T-cell (primary cell): ENCODE data around the gene DIS3L2. TPM values are rescaled to one million over a fixed set of nuclear protein-coding genes. Genes with fewer than 3 reads are reported as not detected.
A peak's percentile ranks its signal among the peaks of the same experiment; 100 is the strongest.

ENCODE experiments used
- ATAC-seq, 4 experiments: fragments of 200-7000 bp in 3 of 4; fragments of 150-1000 bp in 1 of 4; cut with Tn5 transposase; replicated peaks in 1 of 4; 1 replicate in 3 of 4; 2 replicates in 1 of 4; pipeline ENCODE4 v1.10.0; 2021; ENCODE audit warnings: moderate library complexity in 3 of 4, mild to moderate bottlenecking in 2 of 4, moderate number of reproducible peaks in 1 of 4
- CTCF ChIA-PET, 2 donors: fragments of 300-600 bp; sonication (Branson Sonifier 250); formaldehyde crosslinking; loops; one replicate each; lab custom pipeline; 2022; ENCODE audit warnings: antibody characterized with exemption in 2 of 2; lab: Charles Lee
- POLR2A ChIA-PET, 2 donors: fragments of 300-600 bp; sonication (Branson Sonifier 250); formaldehyde crosslinking; loops; one replicate each; lab custom pipeline; 2022; ENCODE audit warnings: antibody characterized with exemption in 2 of 2; lab: Charles Lee
- DNase-seq, 35 experiments: peaks; one replicate each; pipeline versions ENCODE4 v3.0.0 to v3.0.0-alpha.2; 2013 to 2023
- H3K27ac ChIP-seq: one replicate; pipeline ENCODE4 v1.5.1; 2013; ENCODE audit warnings: low read length
- H3K27me3 ChIP-seq, 2 experiments: replicated peaks in 1 of 2; 1 replicate in 1 of 2; 2 replicates in 1 of 2; pipeline versions ENCODE4 v1.6.1 to v1.7.0; 2013; ENCODE audit warnings: low read length in 1 of 2, mixed read lengths in 1 of 2; ENCODE audit not compliant: control insufficient read depth in 2 of 2, insufficient read depth in 2 of 2; ENCODE audit errors: extremely low read depth in 1 of 2
- H3K36me3 ChIP-seq, 2 donors: 1 replicate in 1 of 2; 2 replicates in 1 of 2; pipeline versions ENCODE4 v1.6.1 to v1.7.0; 2013; ENCODE audit warnings: low read length in 1 of 2; ENCODE audit not compliant: control insufficient read depth in 2 of 2, insufficient read depth in 1 of 2; ENCODE audit errors: extremely low read depth in 1 of 2
- H3K4me1 ChIP-seq, 2 experiments: 1 replicate in 1 of 2; 2 replicates in 1 of 2; pipeline versions ENCODE4 v1.6.1 to v1.7.0; 2013; ENCODE audit warnings: low read length in 2 of 2, mixed read lengths in 1 of 2; ENCODE audit not compliant: insufficient read depth in 2 of 2, control insufficient read depth in 1 of 2; ENCODE audit errors: extremely low read depth in 1 of 2
- H3K4me3 ChIP-seq, 2 donors: 1 replicate in 1 of 2; 2 replicates in 1 of 2; pipeline versions ENCODE4 v1.5.1 to v1.7.0; 2013; ENCODE audit warnings: mild to moderate bottlenecking in 2 of 2, low read length in 1 of 2, moderate library complexity in 1 of 2; ENCODE audit not compliant: control insufficient read depth in 1 of 2; ENCODE audit errors: extremely low read depth in 1 of 2
- H3K9me3 ChIP-seq: 2 replicates; pipeline ENCODE4 v1.7.0; 2013
- H3K27ac Mint-ChIP-seq, 2 donors: one replicate each; pipeline ENCODE4 v1.8.0; 2020 to 2021; ENCODE audit warnings: mild to moderate bottlenecking in 2 of 2, mixed read lengths in 2 of 2
- H3K27me3 Mint-ChIP-seq, 2 donors: one replicate each; pipeline ENCODE4 v1.8.0; 2021 to 2022; ENCODE audit warnings: mixed read lengths in 2 of 2
- H3K36me3 Mint-ChIP-seq: one replicate; pipeline ENCODE4 v1.8.0; 2021; ENCODE audit warnings: mixed read lengths
- H3K4me1 Mint-ChIP-seq, 3 donors: one replicate each; pipeline ENCODE4 v1.8.0; 2020 to 2022; ENCODE audit warnings: mixed read lengths in 3 of 3, mild to moderate bottlenecking in 1 of 3
- H3K4me3 Mint-ChIP-seq, 3 donors: one replicate each; pipeline ENCODE4 v1.8.0; 2020 to 2022; ENCODE audit warnings: mild to moderate bottlenecking in 3 of 3, mixed read lengths in 3 of 3, moderate library complexity in 3 of 3
- H3K9me3 Mint-ChIP-seq, 3 donors: one replicate each; pipeline ENCODE4 v1.8.0; 2020 to 2022; ENCODE audit warnings: mixed read lengths in 3 of 3
- WGBS: methylation state at CpG from one replicate; pipeline ENCODE4 v1.1.5; 2013; ENCODE audit warnings: missing lambda C conversion rate; ENCODE audit not compliant: insufficient coverage; 5-methylcytosine and 5-hydroxymethylcytosine counted together
- total RNA-seq, 35 experiments: library from RNA in 6 of 35; stranded (reverse) in 6 of 35; fragments of 120-200 nt in 1 of 35; gene quantifications; one replicate each; pipeline versions ENCODE4 v1.2.1 to v1.2.4 and lab custom pipeline; 2013 to 2026

The DIS3L2 gene
- total RNA-seq, 5 donors from 2014 or later (not counting 1 experiment from before 2014, with no cell fraction given), result 55.0 to 70.9 (median 61.4) TPM

DNA sequence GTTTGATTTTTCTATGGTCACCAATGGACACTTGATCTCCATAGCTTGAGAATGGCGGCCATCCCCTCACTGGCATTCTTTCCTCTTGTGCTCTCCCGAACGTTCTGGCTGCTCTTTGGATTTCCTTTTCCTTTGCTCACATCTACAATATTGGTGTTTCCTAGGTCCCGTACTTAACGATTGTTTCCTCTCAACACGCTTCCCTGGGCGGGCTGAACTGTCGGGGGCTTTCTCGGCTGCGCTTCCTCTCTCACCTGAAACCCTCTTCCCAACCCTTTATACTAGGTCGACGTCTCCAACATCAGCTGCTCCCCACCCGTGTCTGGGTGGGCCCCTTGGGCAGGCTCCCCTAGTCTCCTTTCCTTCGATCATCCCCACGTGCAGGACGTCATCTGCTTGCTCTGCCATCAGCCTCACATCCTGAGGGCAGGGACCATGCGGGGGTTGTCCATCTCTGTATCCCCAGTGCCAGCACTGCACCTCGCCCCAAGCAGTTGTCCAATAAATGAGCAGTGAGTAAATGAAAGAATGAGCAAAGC, 634 bp upstream of the DIS3L2 start:
- Histone ChIP-seq H3K9me3 (no peaks in the 10 kb centered on the region), H3K4me1 (peaks cover 14% of the 10 kb centered on the region in 2 experiments), H3K27ac (peak overlapping the region; percentile 49), H3K27me3 (peaks cover 0 to under 1% of the 10 kb centered on the region in 2 experiments), H3K36me3 (no peaks in the 10 kb centered on the region), H3K4me3 (peak overlapping the region; percentile 95 to 96)
- ChIA-PET CTCF (no interaction called here), POLR2A (no interaction called here)
- no peaks in the 10 kb centered on the region for H3K36me3 Mint-ChIP-seq
- H3K27me3 Mint-ChIP-seq, result peaks cover 6 to 7% of the 10 kb centered on the region in 2 donors
- no peaks in the 10 kb centered on the region for H3K9me3 Mint-ChIP-seq
- peak overlapping the region; percentile 89 to 93 for H3K27ac Mint-ChIP-seq
- H3K4me1 Mint-ChIP-seq, result peaks cover 41 to 47% (median 42%) of the 10 kb centered on the region in 3 donors
- DNase-seq (no peak), ATAC-seq (no peak)
- H3K4me3 Mint-ChIP-seq, result peak overlapping the region; percentile 76 to 95 (median 94)
- 76% methylated on average over 12 of the region's 18 CpGs for WGBS

DNA sequence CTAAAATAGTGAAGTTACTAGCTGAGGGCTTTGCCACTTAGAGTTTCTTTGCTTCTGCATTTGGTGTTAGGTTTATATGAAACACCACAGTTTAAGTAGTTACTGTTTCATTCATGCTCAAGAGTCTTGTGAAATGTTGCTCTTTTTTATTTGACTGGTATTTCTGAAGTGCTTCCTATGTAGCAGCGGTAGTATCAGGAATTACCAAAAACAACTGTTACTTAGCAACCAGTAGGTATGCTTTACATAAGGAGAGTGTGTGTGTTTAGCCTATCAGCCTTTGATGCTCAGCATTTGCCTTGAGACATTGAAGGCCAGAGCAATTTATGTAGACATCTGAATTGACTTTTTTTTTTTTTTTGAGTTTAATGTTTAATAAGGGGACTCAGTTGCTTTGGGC, 3.6 kb downstream of the DIS3L2 start:
- no peak for ATAC-seq
- CTCF ChIA-PET, result no interaction called here
- Histone ChIP-seq H3K36me3 (no peaks in the 10 kb centered on the region), H3K27ac (no peak overlapping the region), H3K27me3 (no peaks in the 10 kb centered on the region), H3K4me3 (no peak overlapping the region), H3K4me1 (peaks cover 14 to 21% of the 10 kb centered on the region in 2 experiments), H3K9me3 (no peaks in the 10 kb centered on the region)
- POLR2A ChIA-PET, result no interaction called here
- H3K27ac Mint-ChIP-seq, result peak overlapping the region in 1 of 2 donors; percentile 12
- no peaks in the 10 kb centered on the region for H3K27me3 Mint-ChIP-seq
- peaks cover 8% of the 10 kb centered on the region for H3K36me3 Mint-ChIP-seq
- WGBS, result no CpG with 5 or more reads among the region's 1 CpG
- peak in 1 of 35 experiments; percentile 22 for DNase-seq
- peaks cover 0 to 6% (median 3%) of the 10 kb centered on the region in 3 donors for H3K9me3 Mint-ChIP-seq
- peaks cover 56 to 66% (median 64%) of the 10 kb centered on the region in 3 donors for H3K4me1 Mint-ChIP-seq
- no peak overlapping the region for H3K4me3 Mint-ChIP-seq

DNA sequence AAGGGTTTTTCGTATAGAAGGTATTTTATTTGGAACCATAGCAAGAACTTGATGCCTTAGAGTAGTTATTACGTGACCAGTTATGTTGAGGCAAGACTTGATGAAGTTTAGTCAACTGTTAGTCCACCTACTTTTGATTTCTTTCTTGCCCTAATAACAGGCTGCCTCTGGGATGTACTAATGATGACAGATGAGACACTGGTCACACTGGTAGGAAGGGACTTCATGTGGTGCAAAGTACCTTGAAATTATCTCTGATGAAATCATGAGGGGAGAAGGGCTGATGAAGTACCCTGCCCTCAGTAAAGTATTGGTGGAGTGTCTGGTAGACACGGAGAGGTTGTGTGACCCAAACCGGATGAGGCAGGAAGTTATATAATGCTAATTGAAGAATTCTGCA, 5.4 kb downstream of the DIS3L2 start:
- Mint-ChIP-seq H3K9me3 (peaks cover 0 to 6% (median 3%) of the 10 kb centered on the region in 3 donors), H3K4me3 (peak overlapping the region in 1 of 3 donors; percentile 35), H3K27me3 (no peaks in the 10 kb centered on the region), H3K27ac (no peak overlapping the region), H3K4me1 (peaks cover 52 to 57% (median 57%) of the 10 kb centered on the region in 3 donors), H3K36me3 (peaks cover 8% of the 10 kb centered on the region)
- Histone ChIP-seq H3K27ac (no peak overlapping the region), H3K9me3 (no peaks in the 10 kb centered on the region), H3K36me3 (no peaks in the 10 kb centered on the region), H3K27me3 (no peaks in the 10 kb centered on the region), H3K4me1 (peaks cover 12 to 14% of the 10 kb centered on the region in 2 experiments), H3K4me3 (no peak overlapping the region)
- ATAC-seq, result no peak
- WGBS, result 67% methylated on average over 3 of the region's 4 CpGs
- no peak for DNase-seq
- ChIA-PET CTCF (no interaction called here), POLR2A (no interaction called here)

DNA sequence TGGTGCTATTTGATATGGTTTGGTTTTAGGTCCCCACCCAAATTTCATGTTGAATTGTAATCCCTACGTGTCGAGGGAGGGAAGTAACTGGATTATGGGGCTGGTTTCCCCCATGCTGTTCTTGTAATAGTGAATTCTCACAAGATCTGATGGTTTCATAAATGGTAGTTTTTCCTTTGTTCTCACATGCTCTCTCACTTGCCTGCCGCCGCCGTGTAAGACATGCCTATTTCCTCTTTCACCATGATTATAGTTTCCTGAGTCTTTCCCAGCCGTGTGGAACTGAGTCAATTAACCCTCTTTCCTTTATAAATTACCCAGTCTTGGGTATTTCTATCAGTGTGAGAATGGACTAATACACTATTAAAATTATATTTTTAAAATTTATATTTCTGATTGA, 7.3 kb downstream of the DIS3L2 start:
- peaks cover 0 to 6% (median 3%) of the 10 kb centered on the region in 3 donors for H3K9me3 Mint-ChIP-seq
- no CpG with 5 or more reads among the region's 6 CpGs for WGBS
- ATAC-seq, result no peak
- no peak overlapping the region for H3K27ac Mint-ChIP-seq
- Histone ChIP-seq H3K9me3 (no peaks in the 10 kb centered on the region), H3K4me1 (peaks cover 7 to 8% of the 10 kb centered on the region in 2 experiments), H3K27me3 (no peaks in the 10 kb centered on the region), H3K36me3 (no peaks in the 10 kb centered on the region), H3K4me3 (no peak overlapping the region), H3K27ac (no peak overlapping the region)
- no peak overlapping the region for H3K4me3 Mint-ChIP-seq
- no peaks in the 10 kb centered on the region for H3K27me3 Mint-ChIP-seq
- H3K4me1 Mint-ChIP-seq, result peaks cover 36 to 41% (median 38%) of the 10 kb centered on the region in 3 donors
- CTCF ChIA-PET, result interaction anchor here in 1 of 2 donors (0.6 kb wide), 1 partner anchor 505 kb away, joined by 3 read pairs; no protein-coding TSS in a partner anchor
- peaks cover 15% of the 10 kb centered on the region for H3K36me3 Mint-ChIP-seq
- DNase-seq, result no peak
- POLR2A ChIA-PET, result interaction anchor here (0.6 to 0.9 kb wide), 3 partner anchors 10 to 39 kb away, joined by 3 to 4 read pairs (median 3); no protein-coding TSS in a partner anchor

DNA sequence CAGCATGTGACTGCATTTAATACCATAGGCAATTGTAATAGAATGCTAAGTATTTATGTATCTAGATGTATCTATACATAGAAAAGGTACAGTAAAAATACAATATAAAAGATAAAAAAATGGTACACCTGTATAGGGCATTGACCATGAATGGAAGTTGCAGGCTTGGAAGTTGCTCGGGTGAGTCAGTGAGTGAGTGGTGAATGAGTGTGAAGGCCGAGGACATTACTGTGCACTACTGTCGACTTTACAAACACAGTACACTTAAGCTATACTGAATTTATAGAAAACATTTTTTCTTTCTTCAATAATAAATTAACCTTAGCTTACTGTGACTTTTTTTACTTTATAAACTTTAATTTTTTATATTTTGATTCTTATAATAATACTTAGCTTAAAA, 8.9 kb downstream of the DIS3L2 start:
- POLR2A ChIA-PET, result no interaction called here
- Histone ChIP-seq H3K9me3 (no peaks in the 10 kb centered on the region), H3K36me3 (no peaks in the 10 kb centered on the region), H3K4me3 (no peak overlapping the region), H3K4me1 (peaks cover 0 to 7% of the 10 kb centered on the region in 2 experiments), H3K27me3 (no peaks in the 10 kb centered on the region), H3K27ac (no peak overlapping the region)
- ATAC-seq, result no peak
- H3K36me3 Mint-ChIP-seq, result peaks cover 18% of the 10 kb centered on the region
- no peak for DNase-seq
- H3K27ac Mint-ChIP-seq, result no peak overlapping the region
- no peak overlapping the region for H3K4me3 Mint-ChIP-seq
- CTCF ChIA-PET, result no interaction called here
- peaks cover 21 to 27% (median 22%) of the 10 kb centered on the region in 3 donors for H3K4me1 Mint-ChIP-seq
- no CpG with 5 or more reads among the region's 3 CpGs for WGBS
- peaks cover 0 to 6% (median 3%) of the 10 kb centered on the region in 3 donors for H3K9me3 Mint-ChIP-seq
- H3K27me3 Mint-ChIP-seq, result no peaks in the 10 kb centered on the region

DNA sequence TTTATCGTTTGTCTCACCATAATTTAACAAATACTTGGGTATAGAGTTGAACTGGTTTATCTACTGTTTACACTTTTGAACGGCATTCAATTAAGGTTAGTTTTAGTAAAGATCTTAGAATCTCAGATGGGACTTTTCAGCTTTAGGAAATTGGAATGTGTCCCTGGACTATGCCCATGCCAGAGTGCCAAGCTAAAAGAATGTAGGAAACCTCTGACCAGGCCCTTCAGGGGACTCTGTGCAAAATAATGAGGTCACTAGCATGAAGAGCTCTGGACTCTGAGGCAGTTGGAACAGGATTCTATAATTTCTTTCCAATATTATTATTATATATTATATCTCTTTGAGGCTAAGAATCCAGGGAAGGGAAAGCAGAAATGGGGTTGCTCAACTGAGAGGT, 13.5 kb downstream of the DIS3L2 start:
- CTCF ChIA-PET, result no interaction called here
- no peak for ATAC-seq
- H3K9me3 Mint-ChIP-seq, result no peaks in the 10 kb centered on the region

More for the DNA sequence above, 13.5 kb downstream of the DIS3L2 start:
- H3K27me3 Mint-ChIP-seq, result no peaks in the 10 kb centered on the region
- no peaks in the 10 kb centered on the region for H3K4me1 ChIP-seq
- H3K27ac ChIP-seq, result no peak overlapping the region
- WGBS, result 100% methylated on average over 1 of the region's 2 CpGs
- no peak overlapping the region for H3K4me3 Mint-ChIP-seq
- H3K36me3 Mint-ChIP-seq, result peaks cover 31% of the 10 kb centered on the region
- no peak overlapping the region for H3K4me3 ChIP-seq
- H3K9me3 ChIP-seq, result no peaks in the 10 kb centered on the region
- no peak overlapping the region for H3K27ac Mint-ChIP-seq
- peaks cover 16 to 20% (median 19%) of the 10 kb centered on the region in 3 donors for H3K4me1 Mint-ChIP-seq
- H3K36me3 ChIP-seq, result no peaks in the 10 kb centered on the region
- POLR2A ChIA-PET, result interaction anchor here (0.6 to 0.7 kb wide), 2 partner anchors 305 to 576 kb away, joined by 3 read pairs; partner anchors contain the start of genes EIF4E2 (in 1 of the 2) and TIGD1 (in 1 of the 2)
- no peaks in the 10 kb centered on the region for H3K27me3 ChIP-seq
- DNase-seq, result no peak
